Activated CD8-positive, alpha-beta memory T cell treated with anti-CD3 and anti-CD28 coated beads, Interleukin-2, amount 50 U/mL, for 24 hours (primary cell): ENCODE measurements around the gene PLEKHA8.

Experiments used
- DNase-seq: peaks from one replicate; pipeline ENCODE4 v3.0.0-alpha.2; 2020; ENCODE audit errors: extremely low read depth

PLEKHA8 gene

GRCh38 chr7:30145426-30145970 is 117.3 kb downstream of the PLEKHA8 start:
- DNase-seq = no peak

GRCh38 chr7:30146127-30146612 is 118.0 kb downstream of the PLEKHA8 start:
- no peak for DNase-seq

- no peak for DNase-seq
Observed at GRCh38 chr7:30147223-30147622, 119.0 kb downstream of the PLEKHA8 start.

GRCh38 chr7:30147785-30148184 is 119.6 kb downstream of the PLEKHA8 start:
- no peak for DNase-seq

GRCh38 chr7:30148426-30148825 is 120.2 kb downstream of the PLEKHA8 start:
- DNase-seq = no peak

- DNase-seq = no peak
Observed at GRCh38 chr7:30148951-30149459, 120.8 kb downstream of the PLEKHA8 start.

GRCh38 chr7:30149640-30150272 is 121.5 kb downstream of the PLEKHA8 start:
- no peak for DNase-seq

- no peak for DNase-seq
Observed at GRCh38 chr7:30150711-30151110, 122.5 kb downstream of the PLEKHA8 start.

- no peak for DNase-seq
Observed at GRCh38 chr7:30154111-30154587, 125.9 kb downstream of the PLEKHA8 start.

GRCh38 chr7:30155481-30155880 is 127.3 kb downstream of the PLEKHA8 start:
- no peak for DNase-seq

- no peak for DNase-seq
Observed at GRCh38 chr7:30157204-30157603, 129.0 kb downstream of the PLEKHA8 start.

GRCh38 chr7:30159163-30159562 is 131.0 kb downstream of the PLEKHA8 start:
- no peak for DNase-seq

GRCh38 chr7:30159698-30160143 is 131.5 kb downstream of the PLEKHA8 start:
- no peak for DNase-seq

- DNase-seq = no peak
Observed at GRCh38 chr7:30160329-30160728, 132.1 kb downstream of the PLEKHA8 start.

- DNase-seq = no peak
Observed at GRCh38 chr7:30162133-30162532, 133.9 kb downstream of the PLEKHA8 start.

GRCh38 chr7:30162622-30163124 is 134.5 kb downstream of the PLEKHA8 start:
- no peak for DNase-seq

- DNase-seq = no peak
Observed at GRCh38 chr7:30163231-30163894, 135.2 kb downstream of the PLEKHA8 start.

- no peak for DNase-seq
Observed at GRCh38 chr7:30164567-30164966, 136.4 kb downstream of the PLEKHA8 start.

- no peak for DNase-seq
Observed at GRCh38 chr7:30165590-30165989, 137.4 kb downstream of the PLEKHA8 start.

GRCh38 chr7:30166155-30166840 is 138.1 kb downstream of the PLEKHA8 start:
- DNase-seq = no peak

GRCh38 chr7:30166841-30167235 is 138.6 kb downstream of the PLEKHA8 start:
- DNase-seq = no peak

- DNase-seq = no peak
Observed at GRCh38 chr7:30167901-30168300, 139.7 kb downstream of the PLEKHA8 start.
